Caco-2 (cell line): ENCODE data around the gene PHF5A. TPM values are rescaled to one million over a fixed set of nuclear protein-coding genes. Genes with fewer than 3 reads are reported as not detected.

Source experiments
- BruUV-seq: library from RNA; stranded (reverse); fragments of 400-500 nt; replicated peaks from 2 replicates; lab custom pipeline; 2021; lab: Mats Ljungman, UMichigan
- CTCF ChIA-PET: fragments of 300-600 bp; sonication (Branson Sonifier 250); formaldehyde crosslinking; loops from one replicate; lab custom pipeline; 2022; ENCODE audit warnings: antibody characterized with exemption; lab: Charles Lee
- POLR2A ChIA-PET: fragments of 300-600 bp; sonication (Branson Sonifier 250); formaldehyde crosslinking; loops from one replicate; lab custom pipeline; 2022; ENCODE audit warnings: antibody characterized with exemption; lab: Charles Lee
- DNase-seq, 2 experiments: peaks; one replicate each; pipeline versions ENCODE4 v3.0.0 to v3.0.0-alpha.2; 2020 to 2022
- H3K27me3 ChIP-seq: replicated peaks from 2 replicates; pipeline ENCODE4 v1.6.0; 2011; ENCODE audit warnings: low read length; ENCODE audit not compliant: control insufficient read depth, insufficient read depth
- H3K36me3 ChIP-seq: 2 replicates; pipeline ENCODE4 v1.5.1; 2011; ENCODE audit warnings: low read length; ENCODE audit not compliant: control insufficient read depth, insufficient read depth
- H3K4me1 ChIP-seq: fragments of 250-450 bp; sonication (Bioruptor Pico); 2 replicates; pipeline ENCODE4 v1.5.1; 2020; ENCODE audit warnings: mild to moderate bottlenecking
- H3K4me3 ChIP-seq: 2 replicates; pipeline ENCODE4 v1.5.1; 2011; ENCODE audit warnings: low read depth, mild to moderate bottlenecking, control low read depth, low read length
- H3K9me3 ChIP-seq: fragments of 250-450 bp; sonication (Bioruptor Pico); 2 replicates; pipeline ENCODE4 v1.5.1; 2020; ENCODE audit warnings: mild to moderate bottlenecking, moderate library complexity
- H3K27ac Mint-ChIP-seq: one replicate; pipeline ENCODE4 v1.8.0; 2022; ENCODE audit warnings: mixed read lengths; ENCODE audit not compliant: unreplicated experiment
- H3K27me3 Mint-ChIP-seq: one replicate; pipeline ENCODE4 v1.8.0; 2022; ENCODE audit warnings: mixed read lengths; ENCODE audit not compliant: insufficient read depth, unreplicated experiment
- H3K36me3 Mint-ChIP-seq: one replicate; pipeline ENCODE4 v1.8.0; 2022; ENCODE audit warnings: mild to moderate bottlenecking, mixed read lengths; ENCODE audit not compliant: insufficient read depth, unreplicated experiment
- H3K4me1 Mint-ChIP-seq: one replicate; pipeline ENCODE4 v1.8.0; 2022; ENCODE audit warnings: low read depth, mixed read lengths; ENCODE audit not compliant: unreplicated experiment
- H3K4me3 Mint-ChIP-seq: one replicate; pipeline ENCODE4 v1.8.0; 2022; ENCODE audit warnings: mild to moderate bottlenecking, moderate library complexity, mixed read lengths; ENCODE audit not compliant: unreplicated experiment
- H3K9me3 Mint-ChIP-seq: one replicate; pipeline ENCODE4 v1.8.0; 2022; ENCODE audit warnings: mixed read lengths; ENCODE audit not compliant: unreplicated experiment
- CTCF ChIP-seq, 2 experiments: fragments of 200-600 bp in 1 of 2; IDR thresholded peaks; 1 replicate in 1 of 2; 2 replicates in 1 of 2; pipeline versions ENCODE4 v1.5.1 to v1.8.0; 2011 to 2022; ENCODE audit warnings: antibody characterized with exemption in 1 of 2, control low read depth in 1 of 2, inconsistent platforms in 1 of 2, low read depth in 1 of 2, low read length in 1 of 2, mild to moderate bottlenecking in 1 of 2, moderate library complexity in 1 of 2; ENCODE audit not compliant: insufficient read depth in 1 of 2, severe bottlenecking in 1 of 2, unreplicated experiment in 1 of 2
- intact Hi-C: fragments of 100-400 bp; cut with micrococcal nuclease; formaldehyde crosslinking; loops from one replicate; pipeline ENCODE4 v1.10.0; 2022; ENCODE audit not compliant: unreplicated experiment
- total RNA-seq: library from RNA; stranded (reverse); gene quantifications from 2 replicates; pipeline ENCODE4 v1.2.3, GENCODE V29; 2022

Gene PHF5A
- total RNA-seq, 1 experiment from 2014 or later = 78.6 TPM

GRCh38 chr22:41512421-41513194, 44.1 kb upstream of the PHF5A start:
- no peak for TF ChIP-seq CTCF (IDR thresholded peaks at IDR 0.05; ENCODE audit: insufficient read depth in 1 of 2, low read depth in 1 of 2, low read length in 1 of 2, severe bottlenecking in 1 of 2, unreplicated experiment in 1 of 2)
- Histone ChIP-seq H3K27me3 (no peaks in the 10 kb centered on the region), H3K4me3 (no peak overlapping the region), H3K9me3 (no peaks in the 10 kb centered on the region), H3K4me1 (no peaks in the 10 kb centered on the region), H3K36me3 (no peaks in the 10 kb centered on the region; the same call in 1 of the 2 replicates)
- no peak overlapping the region for H3K4me3 Mint-ChIP-seq
- no peak for DNase-seq
- peaks cover 7% of the 10 kb centered on the region for H3K4me1 Mint-ChIP-seq
- POLR2A ChIA-PET = no interaction called here
- peak overlapping the region; percentile 13 for H3K27ac Mint-ChIP-seq
- CTCF ChIA-PET = no interaction called here
- no peaks in the 10 kb centered on the region for H3K27me3 Mint-ChIP-seq
- no peaks in the 10 kb centered on the region for H3K9me3 Mint-ChIP-seq
- intact Hi-C loops = no loop called here
- peaks cover 56% of the 10 kb centered on the region for H3K36me3 Mint-ChIP-seq
- BruUV-seq = no TSS peak

- Mint-ChIP-seq H3K27me3 (no peaks in the 10 kb centered on the region), H3K9me3 (no peaks in the 10 kb centered on the region), H3K4me3 (no peak overlapping the region), H3K27ac (no peak overlapping the region), H3K4me1 (peaks cover 7% of the 10 kb centered on the region), H3K36me3 (peaks cover 51% of the 10 kb centered on the region)
- Histone ChIP-seq H3K36me3 (no peaks in the 10 kb centered on the region; the same call in 1 of the 2 replicates), H3K4me3 (no peak overlapping the region), H3K9me3 (no peaks in the 10 kb centered on the region), H3K27me3 (no peaks in the 10 kb centered on the region), H3K4me1 (no peaks in the 10 kb centered on the region)
- intact Hi-C loops = no loop called here
- POLR2A ChIA-PET = no interaction called here
- BruUV-seq = no TSS peak
- CTCF ChIA-PET = interaction anchor here (0.6 kb wide), 1 partner anchor 36 kb away, joined by 3 read pairs; no protein-coding TSS in a partner anchor
- TF ChIP-seq CTCF (IDR thresholded peaks at IDR 0.05; ENCODE audit: insufficient read depth in 1 of 2, low read depth in 1 of 2, low read length in 1 of 2, severe bottlenecking in 1 of 2, unreplicated experiment in 1 of 2) = no peak
- DNase-seq = no peak
These were observed 43.1 kb upstream of the PHF5A start for GRCh38 chr22:41511521-41511968.

- H3K27me3 Mint-ChIP-seq = no peaks in the 10 kb centered on the region
- peaks cover 38% of the 10 kb centered on the region for H3K36me3 Mint-ChIP-seq
- Histone ChIP-seq H3K4me1 (no peaks in the 10 kb centered on the region), H3K9me3 (no peaks in the 10 kb centered on the region), H3K27me3 (no peaks in the 10 kb centered on the region), H3K4me3 (no peak overlapping the region), H3K36me3 (no peaks in the 10 kb centered on the region; the same call in 1 of the 2 replicates)
- peaks cover 7% of the 10 kb centered on the region for H3K4me1 Mint-ChIP-seq
- ChIA-PET POLR2A (no interaction called here), CTCF (no interaction called here)
- H3K9me3 Mint-ChIP-seq = no peaks in the 10 kb centered on the region
- no peak for TF ChIP-seq CTCF (IDR thresholded peaks at IDR 0.05; ENCODE audit: insufficient read depth in 1 of 2, low read depth in 1 of 2, low read length in 1 of 2, severe bottlenecking in 1 of 2, unreplicated experiment in 1 of 2)
- no peak overlapping the region for H3K4me3 Mint-ChIP-seq
- no peak overlapping the region for H3K27ac Mint-ChIP-seq
- no peak for DNase-seq
- no TSS peak for BruUV-seq
- intact Hi-C loops = no loop called here
These were observed 40.3 kb upstream of the PHF5A start for GRCh38 chr22:41508770-41509170.
